GM19035 (cell line): ENCODE results near the gene BABAM2.

Experiments used
- ATAC-seq: cut with Tn5 transposase; IDR thresholded peaks from one replicate; pipeline ENCODE4 v1.9.1; 2021; ENCODE audit not compliant: unreplicated experiment

BABAM2 gene

DNA sequence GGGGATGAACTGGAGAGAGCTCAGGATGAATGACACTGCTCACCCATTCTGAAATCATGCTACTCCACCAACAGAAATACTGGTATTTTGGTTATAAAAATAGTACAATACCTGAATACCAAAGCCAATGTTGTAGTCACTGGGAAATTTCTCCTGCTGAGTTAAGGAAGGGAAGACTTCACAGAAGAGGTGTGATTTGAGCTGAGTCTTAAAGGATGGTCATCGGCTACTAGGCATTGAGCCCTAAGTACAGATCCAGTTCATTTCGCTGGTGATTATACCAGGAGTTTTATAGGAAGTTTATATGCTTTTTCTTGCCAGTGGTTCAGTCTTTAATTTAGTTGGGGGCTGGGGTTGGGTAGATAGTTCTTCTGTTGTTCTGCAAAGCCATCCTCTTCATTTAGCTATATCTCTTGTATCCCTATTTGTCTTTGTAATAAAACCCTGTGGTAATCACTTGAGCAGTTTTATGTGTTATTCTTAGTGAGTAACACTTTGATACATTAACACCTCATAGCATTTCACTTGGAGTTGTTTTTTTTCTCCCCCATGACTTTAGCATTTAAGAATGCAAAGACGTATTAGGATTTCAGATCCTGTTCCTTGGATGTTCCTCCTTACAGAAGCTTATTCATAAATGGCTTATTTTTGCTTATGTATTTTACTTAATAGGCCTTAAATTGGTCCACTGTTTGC is 262.2 kb downstream of the BABAM2 start:
- no peak for ATAC-seq

DNA sequence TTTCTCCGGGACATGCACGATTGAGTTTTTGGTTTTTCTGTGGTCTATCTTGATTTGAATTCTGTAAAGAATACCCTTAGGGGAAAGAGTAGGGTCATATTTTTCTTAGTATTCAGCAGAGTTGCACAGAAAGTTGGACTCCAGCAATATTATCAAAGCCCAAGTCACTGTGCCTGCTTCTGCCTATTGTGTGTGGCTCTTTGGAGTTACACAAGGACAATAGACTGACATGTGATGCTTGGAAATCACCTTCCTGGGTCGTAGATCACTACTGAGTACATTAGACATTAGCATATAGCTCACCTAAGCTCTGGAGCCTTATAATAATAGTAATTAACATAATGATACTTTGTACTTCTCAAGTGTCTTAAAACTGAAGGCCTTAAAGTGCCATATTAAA is 263.3 kb downstream of the BABAM2 start:
- no peak for ATAC-seq

DNA sequence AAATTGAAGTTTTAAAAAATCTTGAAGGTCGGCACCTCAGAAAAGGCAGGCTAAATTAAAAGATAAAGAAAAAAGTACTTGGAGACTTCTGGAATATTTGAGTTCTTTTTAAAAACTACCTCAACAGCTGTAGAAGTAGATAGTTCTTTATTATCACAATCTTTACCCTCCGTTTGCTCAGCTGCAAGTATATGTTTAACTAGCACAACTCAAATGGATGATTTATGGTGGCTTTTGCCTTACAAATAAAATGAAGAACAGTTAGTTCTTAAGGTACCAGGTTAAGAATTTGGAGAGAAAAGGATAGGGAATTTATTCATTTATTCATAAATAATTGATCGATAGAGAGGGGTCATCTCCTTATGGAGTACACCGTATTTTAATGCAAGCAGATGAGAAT is 264.6 kb downstream of the BABAM2 start:
- no peak for ATAC-seq

DNA sequence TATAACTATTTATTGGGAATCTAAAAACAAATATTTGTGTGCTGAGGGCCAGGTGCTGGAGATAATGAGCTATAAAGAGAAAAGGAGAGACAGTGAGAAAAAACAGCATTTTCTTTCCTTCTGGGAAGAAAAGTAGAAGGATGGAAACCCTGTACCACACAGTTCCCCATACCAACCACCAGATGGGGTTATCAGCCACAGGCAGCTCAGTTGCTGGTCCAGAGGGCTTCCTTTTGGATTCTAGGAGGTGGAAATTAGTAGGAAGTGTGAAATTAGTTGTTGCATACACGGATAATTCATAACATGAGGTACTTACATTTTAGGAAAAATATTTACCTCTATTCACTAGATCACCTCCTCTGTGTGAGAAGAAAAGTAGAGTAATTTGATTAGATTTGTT is 265.1 kb downstream of the BABAM2 start:
- ATAC-seq: no peak

DNA sequence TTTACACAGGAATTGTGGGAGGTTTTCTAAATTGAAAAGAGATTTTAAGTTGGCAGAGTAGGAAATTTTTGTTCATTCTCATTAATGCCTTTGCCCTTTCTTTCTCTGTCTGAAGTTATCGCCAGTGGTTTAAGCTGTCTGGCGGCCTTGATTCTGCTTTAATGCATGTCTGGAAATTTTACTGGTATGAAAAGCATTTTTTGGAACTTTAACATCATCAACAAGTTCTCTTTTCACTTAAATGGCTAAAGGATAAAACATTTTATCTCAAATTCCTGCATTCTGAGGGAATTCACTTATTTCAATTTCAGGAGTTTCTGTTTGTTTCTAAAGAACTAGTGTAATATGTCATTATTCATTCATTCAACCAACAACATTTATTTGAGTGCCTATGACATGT is 268.3 kb downstream of the BABAM2 start:
- ATAC-seq: no peak

DNA sequence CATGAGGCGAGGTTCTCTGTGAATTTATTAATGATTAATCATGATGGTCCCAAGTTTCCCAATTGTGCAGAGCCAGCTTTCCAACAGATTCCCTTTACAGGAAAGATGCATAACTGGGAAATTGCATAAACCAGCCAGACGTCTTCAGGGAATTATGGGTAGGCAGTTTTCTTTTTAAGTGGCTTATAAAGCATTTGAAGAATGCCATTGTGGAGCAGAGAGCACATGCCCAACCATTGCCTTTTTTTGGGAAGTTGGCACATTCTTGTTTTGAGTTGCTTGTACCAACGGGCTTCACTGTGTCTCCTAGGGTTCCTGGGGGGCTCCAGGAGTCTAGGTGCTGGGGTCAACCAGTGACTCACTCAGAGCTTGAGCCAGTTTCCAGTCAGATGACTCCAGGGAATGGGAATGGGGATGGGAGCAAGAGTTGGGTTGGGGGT is 270.5 kb downstream of the BABAM2 start:
- no peak for ATAC-seq

DNA sequence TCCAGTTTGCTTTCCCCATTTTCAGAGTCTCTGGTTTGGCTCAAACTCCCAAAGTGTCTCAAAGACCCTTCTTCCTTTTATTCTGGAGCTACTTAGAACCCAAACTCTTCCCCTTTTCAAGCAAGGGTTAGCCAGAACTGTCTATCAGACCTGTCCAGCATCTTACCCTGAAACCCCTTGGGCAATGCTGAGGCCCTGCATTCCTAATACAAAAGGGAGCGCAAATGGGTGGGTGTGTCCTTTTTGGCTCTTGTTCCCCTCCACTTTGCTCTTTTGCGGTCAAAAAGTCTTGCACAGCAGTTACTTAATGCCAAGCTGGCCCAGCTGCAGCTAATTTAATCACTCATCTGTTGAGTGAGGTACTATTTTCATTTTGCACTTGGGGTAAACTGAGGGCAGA is 270.9 kb downstream of the BABAM2 start:
- no peak for ATAC-seq

DNA sequence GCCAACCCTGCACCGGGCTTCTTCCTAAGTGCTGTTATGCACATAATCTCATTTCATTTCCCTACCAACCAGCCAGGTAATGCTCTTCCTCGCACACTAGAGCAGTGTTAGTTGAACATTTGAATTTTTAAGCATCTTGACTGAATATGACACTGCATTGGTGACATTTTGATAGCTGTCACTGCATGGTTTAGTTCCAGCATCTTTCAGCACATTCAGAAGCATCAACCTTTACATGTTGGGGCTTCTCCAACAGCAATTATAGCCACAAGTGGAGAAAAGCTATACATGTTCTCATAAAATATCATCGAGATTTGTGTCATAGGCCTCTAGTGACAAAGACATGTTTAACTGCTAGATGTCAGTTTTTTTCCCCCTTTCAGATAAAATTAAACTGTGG is 272.0 kb downstream of the BABAM2 start:
- no peak for ATAC-seq

DNA sequence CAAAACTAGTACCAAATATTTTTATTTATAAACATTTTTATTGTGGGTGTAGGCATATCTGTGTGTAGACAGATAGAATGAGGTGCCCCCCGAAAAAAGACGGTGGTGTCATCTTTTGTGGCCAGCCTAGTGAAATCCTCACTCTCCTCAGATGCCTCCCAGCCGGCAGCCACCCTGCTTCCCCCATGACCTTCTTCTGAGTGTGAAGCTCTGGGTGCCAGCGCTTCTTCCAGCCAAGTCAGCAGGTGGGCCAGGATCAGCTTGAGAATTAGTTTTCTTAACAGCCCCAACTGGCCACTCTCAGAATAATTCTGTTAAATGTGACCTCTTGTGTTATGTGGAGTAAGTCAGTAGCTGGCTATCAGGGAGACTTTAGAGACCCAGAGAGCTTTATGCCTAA is 272.5 kb downstream of the BABAM2 start:
- no peak for ATAC-seq

DNA sequence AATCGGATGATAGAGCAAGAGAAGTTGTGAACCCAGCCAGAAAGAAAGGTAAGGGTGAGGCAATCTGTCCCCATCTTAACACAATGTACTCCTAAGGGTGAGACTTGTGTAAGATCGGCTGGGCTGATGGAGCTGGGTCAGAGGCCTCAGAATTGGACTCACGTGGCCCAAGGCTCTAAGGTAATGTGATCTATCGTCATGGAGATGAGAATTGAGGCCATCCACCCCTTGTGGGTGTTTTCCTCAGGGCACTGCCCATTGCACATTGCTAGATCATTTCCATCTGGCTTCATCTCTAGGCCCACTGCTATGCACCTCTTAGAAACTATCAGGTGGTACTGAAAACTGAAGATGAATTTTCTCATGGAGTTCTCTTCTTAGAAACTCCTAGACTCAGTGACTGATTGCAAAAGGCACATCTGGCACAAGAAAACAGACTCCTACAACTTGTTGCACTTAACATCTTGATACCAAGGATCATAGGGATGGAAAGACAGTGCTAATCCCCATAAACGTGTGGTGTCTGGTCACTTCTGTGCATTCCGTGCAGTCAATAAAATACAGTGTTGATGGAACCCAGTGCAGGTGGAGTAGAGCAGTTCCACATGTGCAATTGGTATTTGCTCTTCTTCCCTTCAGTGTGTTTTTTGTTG is 273.2 kb downstream of the BABAM2 start:
- no peak for ATAC-seq

DNA sequence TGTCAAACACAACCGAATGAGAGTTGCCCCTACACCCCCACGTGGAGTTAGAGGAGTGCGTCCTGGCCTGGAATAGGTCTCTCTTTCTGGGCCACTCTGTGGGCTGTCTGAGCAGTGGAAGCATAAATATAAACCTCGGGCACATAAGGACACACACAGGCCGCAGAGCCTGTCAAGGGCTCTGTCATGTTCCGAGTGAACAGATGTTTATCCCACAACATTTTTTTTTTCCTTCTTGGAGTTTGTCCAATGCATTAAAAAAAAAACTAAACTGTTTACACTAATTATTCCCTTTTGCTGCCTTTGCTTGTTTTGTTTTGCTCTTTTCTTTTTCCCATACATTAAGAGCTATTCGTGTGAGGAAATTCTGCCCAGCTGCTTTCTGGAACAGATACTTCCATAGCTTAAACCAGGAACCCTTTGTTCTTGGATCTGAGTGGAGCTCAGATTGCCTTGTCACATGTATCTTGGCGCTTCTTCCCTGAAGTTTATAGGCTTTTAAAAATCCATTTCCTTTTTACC is 273.8 kb downstream of the BABAM2 start:
- ATAC-seq: no peak

DNA sequence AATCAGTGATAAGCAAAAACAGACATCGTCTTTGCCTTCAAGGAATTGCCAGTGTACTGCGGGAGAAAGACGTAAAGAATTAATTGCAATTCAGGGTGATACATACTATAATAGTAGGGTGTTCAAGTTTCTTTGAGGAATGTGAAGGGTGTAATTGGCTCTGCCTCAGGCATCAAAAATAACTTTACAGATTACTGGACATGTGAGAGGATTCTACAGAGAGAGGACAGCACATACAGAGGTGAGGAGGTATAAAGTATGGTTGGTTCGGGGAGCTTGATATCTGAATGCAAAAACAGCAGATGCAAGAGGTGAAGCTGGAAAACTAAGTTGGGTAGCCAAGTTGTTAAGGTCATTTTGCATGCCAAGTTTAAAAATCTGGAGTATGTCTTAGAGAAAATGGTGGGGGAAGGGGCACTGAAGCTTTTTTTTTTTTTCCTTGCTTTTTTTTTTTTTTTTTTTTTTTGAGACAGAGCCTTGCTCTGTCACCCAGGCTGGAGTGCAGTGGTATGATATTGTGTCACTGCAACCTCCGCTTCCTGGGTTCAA is 274.6 kb downstream of the BABAM2 start:
- no peak for ATAC-seq

DNA sequence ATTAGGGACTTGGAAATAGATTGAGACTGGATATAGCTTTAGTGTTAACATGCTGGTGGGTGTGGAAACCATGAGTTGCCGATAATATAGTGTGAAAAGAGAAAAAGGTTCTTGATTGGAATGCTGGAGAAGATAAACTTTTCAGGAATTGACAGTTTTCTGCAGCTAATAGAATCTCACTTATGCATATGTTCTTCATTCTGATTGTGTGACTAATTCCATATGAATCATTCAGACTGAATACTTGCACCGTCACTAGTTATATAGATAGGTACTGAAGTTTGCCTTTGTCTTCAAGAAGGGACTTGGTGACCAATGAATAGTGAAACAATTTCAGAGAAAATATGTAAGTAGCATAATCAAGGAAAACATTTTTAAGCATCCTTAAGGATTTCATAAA is 276.4 kb downstream of the BABAM2 start:
- no peak for ATAC-seq

DNA sequence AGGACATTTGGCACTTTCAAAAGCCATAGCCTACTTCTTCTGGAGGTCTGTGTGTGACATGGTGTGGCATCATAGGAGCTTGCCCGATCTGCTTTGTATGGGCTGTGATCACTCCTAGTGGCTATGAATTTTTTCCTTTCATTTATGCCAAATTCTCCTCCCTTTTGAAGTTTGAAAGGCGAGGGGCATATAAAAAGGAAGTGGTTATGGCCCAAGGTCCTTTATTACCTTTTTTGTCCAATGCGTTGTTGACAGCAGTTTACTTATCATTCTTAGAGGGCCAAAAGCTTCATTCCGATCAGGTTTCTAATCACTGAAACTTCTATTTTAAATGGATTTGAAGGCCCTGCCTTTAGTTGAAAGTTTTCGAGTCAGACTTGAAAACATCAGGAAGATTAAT is 277.8 kb downstream of the BABAM2 start:
- ATAC-seq: no peak

DNA sequence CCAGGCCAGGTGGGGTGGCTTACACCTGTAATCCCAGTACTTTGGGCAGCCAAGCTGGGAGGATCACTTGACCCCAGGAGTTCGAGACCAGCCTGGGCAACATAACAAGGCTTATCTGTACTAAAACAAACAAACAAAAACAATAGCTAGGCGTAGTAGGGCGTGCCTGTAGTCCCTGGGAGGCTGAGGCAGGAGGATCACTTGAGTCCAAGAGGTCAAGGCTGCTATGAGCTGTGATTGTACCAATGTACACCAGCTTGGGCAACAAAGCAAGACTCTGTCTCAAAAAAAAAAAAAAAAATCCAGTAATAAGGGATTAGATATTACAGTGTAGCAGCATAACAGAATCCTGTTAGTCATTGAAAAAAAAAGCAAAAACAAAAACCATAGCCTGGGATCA is 279.0 kb downstream of the BABAM2 start:
- no peak for ATAC-seq

DNA sequence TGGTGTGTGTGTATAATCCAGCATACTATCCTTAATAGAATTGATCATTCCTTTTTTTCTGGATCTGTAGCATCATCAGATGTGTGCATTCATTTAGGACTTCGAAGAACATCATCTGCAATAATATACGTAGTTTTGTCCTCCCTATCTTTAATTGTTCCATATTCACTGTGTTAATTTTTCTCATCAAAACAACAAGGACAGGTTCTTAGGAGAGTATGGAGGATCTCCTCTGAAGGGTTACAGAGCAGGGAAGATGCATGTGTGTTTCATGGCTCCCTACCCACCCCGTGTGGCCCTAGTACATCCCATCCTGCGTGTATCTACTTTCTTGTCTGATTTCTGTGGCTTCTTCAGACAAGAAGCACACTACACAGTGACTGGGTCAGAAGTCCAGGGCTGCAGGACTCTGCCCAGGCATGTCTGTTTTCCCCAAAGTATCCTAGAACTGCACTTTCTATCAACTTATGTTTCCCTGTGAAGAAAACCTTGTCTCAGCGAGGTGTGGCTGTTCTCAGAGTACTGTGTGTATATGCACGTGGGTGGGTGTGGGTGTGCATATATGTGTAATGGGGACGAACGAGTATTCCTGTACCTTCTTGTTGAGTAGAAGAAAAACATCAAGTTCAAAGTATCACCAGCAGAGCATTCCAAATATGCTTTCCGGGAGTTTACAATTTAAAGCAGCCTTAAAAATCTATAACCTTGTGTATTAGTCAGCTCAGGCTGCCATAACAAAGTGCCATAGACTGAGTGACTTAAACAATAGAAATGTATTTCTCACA is 281.8 kb downstream of the BABAM2 start:
- no peak for ATAC-seq

DNA sequence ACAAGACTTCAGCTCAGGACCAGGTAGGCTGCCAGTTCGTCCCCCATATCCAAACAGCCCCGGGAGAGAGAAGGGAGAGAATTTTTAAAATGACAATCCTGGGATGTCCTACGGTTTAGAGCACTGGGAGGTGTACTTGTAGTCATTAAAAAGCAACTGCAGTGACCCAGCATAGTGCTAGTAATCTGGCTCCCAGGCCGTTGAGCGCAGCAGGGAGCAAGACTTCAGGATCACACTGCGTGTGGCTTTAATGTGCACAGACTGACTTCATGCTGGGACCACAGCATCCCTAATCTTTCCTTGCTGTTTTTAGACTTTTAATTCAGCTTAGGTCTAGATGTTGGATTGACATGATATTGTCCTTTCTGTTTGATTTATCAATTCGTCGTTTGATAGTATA is 282.8 kb downstream of the BABAM2 start:
- ATAC-seq: no peak

DNA sequence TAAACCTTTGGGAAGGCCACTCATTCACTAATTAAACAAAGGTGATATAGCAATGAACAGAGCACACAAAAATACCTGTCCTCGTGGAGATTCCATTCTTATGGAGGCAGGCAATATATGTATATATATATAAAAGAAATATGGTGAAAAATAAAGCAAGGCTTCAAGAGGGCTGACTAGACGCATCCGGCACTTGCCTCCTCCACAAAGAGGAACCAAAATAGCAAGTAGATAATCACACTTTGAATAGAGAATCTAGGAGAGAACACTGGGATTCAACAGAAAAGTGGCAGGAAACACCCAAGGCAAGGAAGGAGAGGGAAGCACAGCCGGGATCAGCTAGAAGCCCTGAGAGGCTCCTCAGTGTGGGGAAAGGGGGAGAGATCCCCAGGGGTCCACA is 283.7 kb downstream of the BABAM2 start:
- ATAC-seq: no peak

DNA sequence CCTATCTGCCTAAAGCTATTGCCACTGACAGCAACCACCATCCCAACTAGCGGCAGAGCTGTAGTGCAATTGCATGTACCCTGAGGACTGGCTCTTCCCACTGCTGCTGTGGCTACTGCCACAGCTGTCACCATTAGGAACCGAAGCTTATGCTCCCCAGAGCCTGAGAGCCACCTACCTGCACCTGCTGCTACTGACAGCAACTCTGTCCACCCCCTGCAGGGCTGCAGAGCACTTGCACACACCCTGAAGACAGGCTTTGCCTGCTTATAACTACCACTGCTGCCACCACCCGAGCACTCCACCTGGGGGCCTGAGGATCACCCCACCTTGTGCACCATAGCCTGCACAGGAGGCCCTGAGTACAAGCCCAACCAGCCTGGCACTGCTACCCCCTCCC is 284.5 kb downstream of the BABAM2 start:
- ATAC-seq: no peak

DNA sequence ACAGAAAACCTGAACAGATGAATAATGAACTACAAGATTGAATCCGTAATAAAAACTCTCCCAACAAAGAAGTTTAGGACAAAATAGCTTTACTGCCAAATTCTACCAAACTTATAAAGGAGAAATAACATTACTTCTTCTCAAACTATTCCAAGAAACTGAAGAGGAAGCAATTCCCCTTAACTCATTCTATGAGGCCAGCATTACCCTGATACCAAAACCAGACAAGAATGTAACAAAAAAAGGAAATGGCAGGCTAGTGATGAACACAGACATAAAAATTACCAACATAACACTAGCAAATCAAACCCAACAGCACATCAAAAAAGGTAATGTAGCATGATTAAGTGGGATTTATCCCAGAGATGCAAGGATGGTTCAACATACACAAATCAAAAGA is 288.4 kb downstream of the BABAM2 start:
- no peak for ATAC-seq

DNA sequence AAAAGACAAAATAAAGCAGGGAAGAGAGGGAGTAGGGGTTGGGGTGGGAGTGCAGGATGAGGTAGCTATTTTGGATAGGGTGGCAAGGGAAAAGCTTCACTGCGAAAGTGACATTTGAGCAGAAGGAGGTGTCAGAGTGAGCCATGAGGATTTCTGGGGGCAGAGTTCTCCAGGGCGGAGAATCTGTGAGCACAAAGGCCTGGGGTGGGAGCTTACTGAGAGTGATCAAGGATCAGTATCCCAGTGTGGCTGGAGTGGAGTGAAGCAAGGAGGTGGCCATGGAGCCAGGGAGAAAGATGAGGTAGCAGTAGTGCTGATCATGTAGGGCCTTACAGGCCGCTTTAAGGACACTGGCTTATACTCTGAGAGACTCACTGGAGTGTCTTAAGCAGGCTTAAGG is 291.3 kb downstream of the BABAM2 start:
- ATAC-seq: no peak

DNA sequence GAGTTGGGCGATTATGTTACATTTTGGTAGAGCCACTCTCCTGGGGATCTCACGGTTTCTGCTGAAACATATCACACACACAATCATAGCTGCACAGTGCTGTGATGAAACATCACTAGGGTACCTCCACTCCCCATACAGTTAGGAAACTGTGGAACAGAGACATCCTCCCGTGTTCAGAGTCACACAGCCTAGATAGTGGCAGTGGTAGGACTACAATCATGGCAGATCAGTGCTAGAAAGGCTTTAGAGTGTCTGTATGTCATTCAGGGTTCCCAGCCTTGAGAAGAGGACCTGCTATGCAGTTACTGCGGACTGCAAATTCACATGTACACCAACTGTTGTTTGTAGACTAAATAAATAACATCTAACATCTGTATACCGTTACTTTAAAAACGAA is 291.8 kb downstream of the BABAM2 start:
- no peak for ATAC-seq
